22Rv1 (cell line): Measurements from ENCODE around the gene MRPS33.

Experiments
- H3K27ac ChIP-seq: fragments of 450-650 bp; 2 replicates; pipeline ENCODE4 v1.5.1; 2017
- CTCF ChIP-seq: fragments of 450-650 bp; IDR thresholded peaks from 2 replicates; pipeline ENCODE4 v1.5.1; 2017; ENCODE audit warnings: mild to moderate bottlenecking
- ZFX ChIP-seq: fragments of 450-650 bp; IDR thresholded peaks from 2 replicates; pipeline ENCODE4 v1.6.1; 2017; ENCODE audit warnings: antibody characterized with exemption, borderline replicate concordance

Gene MRPS33

DNA sequence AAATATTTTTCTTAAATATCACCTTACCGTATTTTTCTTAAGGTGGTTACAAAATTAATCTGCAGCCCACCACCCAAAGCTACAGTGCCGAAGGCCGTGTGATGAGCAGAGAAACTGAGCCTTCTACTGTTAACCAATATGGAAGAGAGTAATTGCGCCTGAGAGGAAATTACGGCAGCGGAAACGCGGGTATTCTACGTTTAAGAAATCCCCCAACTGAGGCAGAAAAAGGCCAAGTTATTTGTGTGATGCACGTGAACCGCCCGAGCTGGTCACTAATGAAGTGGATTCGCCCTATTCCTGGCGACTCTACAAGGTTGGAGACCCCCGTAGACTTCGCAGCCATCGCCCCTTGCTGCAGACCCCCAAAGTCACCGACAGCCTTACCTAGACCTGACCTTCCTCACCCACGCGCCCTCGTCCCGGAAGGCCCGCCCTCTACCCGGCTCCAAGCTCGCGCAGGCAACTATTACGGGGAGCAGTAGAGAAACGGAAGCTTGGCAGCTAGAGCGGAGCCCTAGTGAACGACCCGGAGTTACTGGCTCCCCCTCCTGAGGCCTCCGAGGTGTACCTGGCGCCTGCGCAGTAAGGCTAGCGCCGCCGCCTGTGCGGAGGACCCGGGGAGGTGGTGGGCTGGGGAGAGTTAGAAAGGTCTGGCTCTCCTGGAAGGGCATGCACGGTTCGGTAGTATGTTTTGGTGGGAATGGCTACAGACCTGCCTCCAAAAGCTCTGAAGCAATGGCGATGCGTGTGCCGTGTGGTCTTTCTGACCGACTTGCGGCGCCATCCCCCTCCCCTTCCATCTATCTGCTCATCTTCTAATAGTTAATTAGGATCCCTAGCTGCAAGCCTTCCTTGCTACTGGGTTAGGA is at the start of gene MRPS33:
Gene MRPS33, minus strand, starts transcription at position 429 of the 872 bp plus-strand sequence. CDS start 4,319 bp downstream, outside the sequence.
- TF ChIP-seq ZFX: no peak
- TF ChIP-seq CTCF: peak; percentile 97
- H3K27ac ChIP-seq: peak within 1 kb of the TSS; percentile 75

- TF ChIP-seq CTCF (no peak), ZFX (no peak)
- no peak overlapping the region for H3K27ac ChIP-seq
These were observed 43.0 kb upstream of the MRPS33 start for GRCh38 chr7:141057788-141058187.

- H3K27ac ChIP-seq: no peak overlapping the region
- TF ChIP-seq ZFX (no peak), CTCF (no peak)
These were observed 40.4 kb upstream of the MRPS33 start for GRCh38 chr7:141055146-141055545.

DNA sequence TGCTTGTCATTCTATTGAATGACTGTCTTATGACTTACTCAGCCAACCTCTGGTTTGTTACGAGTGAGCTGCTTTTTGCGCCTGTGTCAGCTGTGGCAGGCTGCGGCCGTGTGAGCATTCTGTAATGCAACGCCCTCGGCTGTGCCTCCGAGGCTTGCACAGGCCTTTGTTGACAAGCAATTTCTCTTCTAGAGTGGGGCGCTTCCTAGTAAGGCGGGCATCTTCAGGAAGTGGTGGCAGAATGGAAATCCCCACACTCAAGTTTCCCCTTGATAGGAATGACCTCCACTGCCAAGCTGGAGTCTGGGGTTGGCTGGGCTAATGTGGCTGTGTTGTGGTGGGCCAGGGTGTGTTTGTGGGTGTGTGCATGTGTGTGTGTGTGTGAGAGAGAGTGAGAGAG is 38.9 kb upstream of the MRPS33 start:
- H3K27ac ChIP-seq: no peak overlapping the region
- TF ChIP-seq ZFX (no peak), CTCF (no peak)

GRCh38 chr7:141045842-141046620 is 31.3 kb upstream of the MRPS33 start:
- TF ChIP-seq ZFX (no peak), CTCF (no peak)
- H3K27ac ChIP-seq: no peak overlapping the region

DNA sequence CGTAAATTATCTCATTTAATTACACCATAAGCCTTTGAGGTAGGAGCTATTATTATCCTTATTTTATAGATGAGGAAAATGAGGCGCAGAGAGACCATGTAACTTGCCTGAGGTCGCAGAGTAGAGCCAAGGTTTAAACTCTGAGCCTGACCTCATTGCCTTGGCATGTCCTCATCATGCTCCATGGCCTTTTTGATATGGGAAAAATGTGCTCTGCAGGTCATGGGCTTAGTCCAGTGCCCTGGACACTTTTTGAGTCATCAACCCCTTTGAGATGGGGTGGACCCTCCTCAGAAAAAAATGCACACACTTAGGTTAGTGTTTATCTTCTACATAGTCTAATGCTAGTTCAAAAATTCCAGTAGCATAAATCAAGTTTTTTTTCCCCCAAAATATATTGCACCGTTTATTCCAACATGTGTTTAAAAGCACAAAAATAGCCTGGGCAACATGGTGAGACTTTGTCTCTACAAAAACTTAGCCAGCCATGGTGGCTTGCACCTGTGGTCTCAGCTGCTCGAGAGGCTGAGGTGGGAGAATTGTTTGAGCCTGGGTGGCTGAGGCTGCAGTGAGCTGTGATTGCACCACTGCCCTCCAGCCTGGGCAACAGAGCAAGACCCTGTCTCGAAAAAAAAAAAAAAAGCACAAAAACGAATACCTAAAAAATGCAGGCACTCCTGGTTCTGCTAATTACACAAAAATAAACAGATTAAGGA is 30.5 kb upstream of the MRPS33 start:
- no peak for TF ChIP-seq ZFX
- TF ChIP-seq CTCF: no peak
- no peak overlapping the region for H3K27ac ChIP-seq
